MM.1S (cell line): Measurements from ENCODE around the gene NASP.

ENCODE experiments used
- CTCF ChIP-seq: fragments of 300-600 bp; sonication (generic); IDR thresholded peaks from 2 replicates; pipeline ENCODE4 v1.5.1; 2016; ENCODE audit warnings: antibody characterized with exemption, low read length, mixed read lengths
- EZH2 ChIP-seq: fragments of 300-600 bp; sonication (generic); optimal IDR thresholded peaks from 2 replicates; pipeline ENCODE3; 2017; ENCODE audit warnings: low read depth, mild to moderate bottlenecking, antibody characterized with exemption, low read length, mixed read lengths

- TF ChIP-seq CTCF, result no peak
- TF ChIP-seq EZH2, result no peak
These were observed 38.2 kb downstream of the NASP start for GRCh38 chr1:45621895-45622523.
